Breast epithelium (tissue), 3 donors: Measurements from ENCODE around the gene CNGB1.

Experiments
- CTCF ChIP-seq, 3 donors: fragments of 450-650 bp; IDR thresholded peaks; one replicate each; pipeline ENCODE4 v1.5.1; 2016 to 2017; ENCODE audit warnings: antibody characterized with exemption in 3 of 3, mild to moderate bottlenecking in 3 of 3, moderate library complexity in 3 of 3
- POLR2A ChIP-seq: fragments of 450-650 bp; IDR thresholded peaks from one replicate; pipeline ENCODE4 v1.6.1; 2016; ENCODE audit warnings: antibody characterized with exemption, mild to moderate bottlenecking, moderate library complexity

- TF ChIP-seq CTCF (IDR thresholded peaks at IDR 0.05): no peak
- no peak for TF ChIP-seq POLR2A
Measured at GRCh38 chr16:57844416-57845030, 126.4 kb downstream of the CNGB1 start.
